ENCODE data around the gene RRP8. TPM values are rescaled to one million over a fixed set of nuclear protein-coding genes. Genes with fewer than 3 reads are reported as not detected.

RRP8 gene
- total RNA-seq, 2 donors from 2014 or later = 5.4 to 8.9 TPM

DNA sequence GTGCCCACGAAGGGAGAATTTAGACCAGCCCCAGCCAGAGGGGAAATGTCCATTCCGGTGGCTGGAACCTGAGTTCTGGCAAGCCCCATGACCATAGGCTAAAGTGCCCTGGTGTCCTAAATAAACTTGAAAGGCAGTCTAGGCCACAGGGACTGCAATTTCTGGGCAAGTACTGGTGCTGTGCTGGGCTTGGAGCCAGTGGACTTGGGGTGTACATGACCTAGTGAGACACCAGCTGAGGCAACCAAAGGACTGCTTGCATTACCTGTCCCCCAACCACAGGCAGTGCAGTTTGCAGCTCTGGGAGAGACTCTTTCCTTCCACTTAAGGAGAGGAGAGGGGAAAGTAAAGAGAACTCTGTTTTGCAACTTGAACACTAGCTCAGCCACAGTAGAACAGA, 23.7 kb downstream of the RRP8 start:
- 80 to 86% methylated on average over 2 of the region's 2 CpGs for WGBS, 2 donors
- no peaks in the 10 kb centered on the region for H3K9me3 ChIP-seq
- H3K27ac ChIP-seq = no peak overlapping the region
- H3K36me3 ChIP-seq (replicated peaks in 1 of 2; ENCODE audit: insufficient read depth in 1 of 2, low read depth in 2 of 2) = no peaks in the 10 kb centered on the region
- H3K27me3 ChIP-seq = no peaks in the 10 kb centered on the region
- TF ChIP-seq, protein P1, sequence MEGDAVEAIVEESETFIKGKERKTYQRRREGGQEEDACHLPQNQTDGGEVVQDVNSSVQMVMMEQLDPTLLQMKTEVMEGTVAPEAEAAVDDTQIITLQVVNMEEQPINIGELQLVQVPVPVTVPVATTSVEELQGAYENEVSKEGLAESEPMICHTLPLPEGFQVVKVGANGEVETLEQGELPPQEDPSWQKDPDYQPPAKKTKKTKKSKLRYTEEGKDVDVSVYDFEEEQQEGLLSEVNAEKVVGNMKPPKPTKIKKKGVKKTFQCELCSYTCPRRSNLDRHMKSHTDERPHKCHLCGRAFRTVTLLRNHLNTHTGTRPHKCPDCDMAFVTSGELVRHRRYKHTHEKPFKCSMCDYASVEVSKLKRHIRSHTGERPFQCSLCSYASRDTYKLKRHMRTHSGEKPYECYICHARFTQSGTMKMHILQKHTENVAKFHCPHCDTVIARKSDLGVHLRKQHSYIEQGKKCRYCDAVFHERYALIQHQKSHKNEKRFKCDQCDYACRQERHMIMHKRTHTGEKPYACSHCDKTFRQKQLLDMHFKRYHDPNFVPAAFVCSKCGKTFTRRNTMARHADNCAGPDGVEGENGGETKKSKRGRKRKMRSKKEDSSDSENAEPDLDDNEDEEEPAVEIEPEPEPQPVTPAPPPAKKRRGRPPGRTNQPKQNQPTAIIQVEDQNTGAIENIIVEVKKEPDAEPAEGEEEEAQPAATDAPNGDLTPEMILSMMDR (IDR thresholded peaks at IDR 0.05) = no peak
- TF ChIP-seq POLR2A (IDR thresholded peaks at IDR 0.05) = no peak
- no peak for ATAC-seq
- intact Hi-C loops (cut with DNase I) = no loop called here
- DNase-seq = no peak
- H3K4me3 ChIP-seq = no peak overlapping the region
- no peaks in the 10 kb centered on the region for H3K4me1 ChIP-seq

DNA sequence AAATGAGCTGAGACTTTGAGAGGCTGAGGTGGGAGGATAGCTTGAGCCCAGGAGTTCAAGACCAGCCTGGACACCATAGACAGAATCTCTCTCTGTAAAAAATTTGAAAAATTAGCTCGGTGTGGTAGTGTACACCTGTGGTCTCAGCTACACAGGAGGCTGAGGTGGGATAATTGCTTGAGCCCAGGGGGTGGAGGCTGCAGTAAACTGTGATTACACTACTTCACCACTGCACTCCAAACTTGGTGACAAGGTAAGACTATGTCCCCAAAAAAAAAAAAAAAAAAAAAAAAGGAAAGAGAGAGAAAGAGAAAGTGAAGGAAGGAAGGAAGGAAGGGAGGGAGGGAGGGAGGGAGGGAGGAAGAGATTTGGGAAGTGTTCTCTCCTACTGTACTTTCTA, 25.3 kb downstream of the RRP8 start:
- WGBS, 2 donors = 87 to 90% methylated on average over 1 of the region's 1 CpG
- no peak for TF ChIP-seq POLR2A (IDR thresholded peaks at IDR 0.05)
- TF ChIP-seq, protein P1 (IDR thresholded peaks at IDR 0.05) = no peak
- H3K27me3 ChIP-seq = no peaks in the 10 kb centered on the region
- H3K9me3 ChIP-seq = no peaks in the 10 kb centered on the region
- H3K36me3 ChIP-seq (replicated peaks in 1 of 2; ENCODE audit: insufficient read depth in 1 of 2, low read depth in 2 of 2) = no peaks in the 10 kb centered on the region
- DNase-seq (no peak), ATAC-seq (no peak)
- intact Hi-C loops (cut with DNase I) = no loop called here
- H3K27ac ChIP-seq = no peak overlapping the region
- H3K4me1 ChIP-seq = no peaks in the 10 kb centered on the region
- H3K4me3 ChIP-seq = no peak overlapping the region

DNA sequence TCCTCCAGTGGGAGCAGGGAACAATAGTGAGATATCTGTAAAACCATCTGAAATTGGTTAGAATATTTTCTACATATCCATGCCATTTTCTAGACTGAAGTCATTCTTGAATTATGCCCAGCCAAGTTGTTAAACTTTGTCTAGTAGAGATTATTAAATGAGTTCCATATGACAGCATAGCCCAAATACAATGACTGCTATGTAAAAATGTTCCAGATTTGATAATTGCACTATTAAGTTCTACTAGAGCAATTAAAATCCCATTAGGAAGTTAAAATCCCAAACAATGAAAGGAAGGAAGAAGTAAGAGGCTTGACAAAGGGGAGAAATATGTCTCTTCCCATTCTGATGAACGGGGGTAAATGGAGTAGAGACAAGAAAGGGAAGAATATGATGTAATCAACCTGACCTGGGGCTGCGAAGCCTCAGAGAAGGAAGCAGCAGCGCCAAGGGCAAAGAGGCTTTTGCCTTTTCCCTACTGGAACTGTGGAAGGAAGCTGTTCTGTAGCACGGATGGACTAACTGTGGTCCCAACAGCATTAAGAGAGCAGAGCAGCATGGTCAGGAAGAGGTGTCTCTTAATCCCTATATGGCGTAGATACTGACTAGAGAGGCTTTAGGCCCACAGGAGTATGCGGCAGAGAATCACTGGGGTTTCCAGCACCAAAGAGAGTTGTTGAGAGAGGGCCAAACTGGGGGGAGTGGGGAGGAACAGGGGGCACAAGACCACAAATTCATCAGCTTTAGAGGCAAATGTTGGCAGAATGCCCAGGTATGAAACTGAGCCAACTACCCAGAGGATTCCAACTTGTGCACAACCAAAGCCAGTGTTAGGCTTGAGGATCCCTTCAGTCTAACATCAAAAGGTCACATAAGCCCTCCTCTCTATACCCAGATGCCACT, 26.7 kb downstream of the RRP8 start:
- Histone ChIP-seq H3K9me3 (no peaks in the 10 kb centered on the region), H3K36me3 (replicated peaks in 1 of 2; ENCODE audit: insufficient read depth in 1 of 2, low read depth in 2 of 2) (no peaks in the 10 kb centered on the region), H3K4me3 (no peak overlapping the region), H3K27me3 (no peaks in the 10 kb centered on the region), H3K27ac (no peak overlapping the region), H3K4me1 (no peaks in the 10 kb centered on the region)
- intact Hi-C loops (cut with DNase I) = no loop called here
- peak; percentile 24 for ATAC-seq
- DNase-seq = peak in 1 of 4 donors; percentile 46
- 42 to 58% methylated on average over 5 to 6 of the region's 6 CpGs for WGBS, 2 donors
- no peak for TF ChIP-seq POLR2A (IDR thresholded peaks at IDR 0.05)
- TF ChIP-seq, protein P1 (IDR thresholded peaks at IDR 0.05) = no peak

DNA sequence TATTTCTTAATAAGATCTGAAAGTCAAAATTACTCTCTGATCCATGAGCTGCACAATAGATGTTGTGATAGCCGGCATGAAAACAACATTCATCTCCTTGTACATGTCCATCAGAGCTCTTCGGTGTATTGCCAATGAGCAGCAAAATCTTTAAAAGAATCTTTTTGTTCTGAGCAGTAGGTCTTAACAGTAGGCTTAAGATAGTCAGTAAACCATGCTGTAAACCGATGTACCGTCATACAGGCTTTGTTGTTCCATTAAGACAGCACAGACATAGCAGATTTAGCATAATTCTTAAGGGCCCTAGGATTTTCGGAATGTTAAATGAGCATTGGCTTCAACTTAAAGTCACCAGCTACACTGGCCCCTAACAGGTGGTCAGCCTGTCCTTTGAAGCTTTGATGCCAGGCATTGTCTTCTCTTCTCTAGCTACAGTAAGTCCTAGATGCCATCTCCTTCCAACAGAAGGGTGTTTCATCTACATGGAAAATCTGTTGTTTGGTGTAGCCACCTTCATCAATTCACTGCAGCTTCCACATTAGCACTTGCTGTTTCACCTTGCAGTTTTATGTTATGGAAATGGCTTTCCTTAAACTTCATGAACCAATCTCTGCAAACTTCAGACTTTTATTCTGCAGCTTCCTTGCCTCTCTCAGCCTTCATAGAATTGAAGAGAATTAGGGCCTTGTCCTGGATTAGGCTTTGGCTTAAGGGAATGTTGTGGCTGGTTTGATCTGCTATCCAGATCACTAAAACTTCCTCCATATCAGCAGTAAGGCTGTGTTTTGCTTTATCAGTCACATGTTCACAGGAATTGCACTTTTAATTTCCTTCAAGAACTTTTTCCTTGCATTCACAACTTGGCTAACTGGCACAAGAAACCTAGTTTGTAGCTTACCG, 28.4 kb downstream of the RRP8 start:
- Histone ChIP-seq H3K4me3 (no peak overlapping the region), H3K36me3 (replicated peaks in 1 of 2; ENCODE audit: insufficient read depth in 1 of 2, low read depth in 2 of 2) (no peaks in the 10 kb centered on the region), H3K27ac (no peak overlapping the region), H3K4me1 (no peaks in the 10 kb centered on the region), H3K9me3 (no peaks in the 10 kb centered on the region), H3K27me3 (no peaks in the 10 kb centered on the region)
- WGBS, 2 donors = 83 to 92% methylated on average over 6 of the region's 6 CpGs
- DNase-seq (no peak), ATAC-seq (no peak)
- intact Hi-C loops (cut with DNase I) = no loop called here
- no peak for TF ChIP-seq POLR2A (IDR thresholded peaks at IDR 0.05)
- TF ChIP-seq, protein P1 (IDR thresholded peaks at IDR 0.05) = no peak
